ENCODE data around the gene SCAF1. TPM values are rescaled to one million over a fixed set of nuclear protein-coding genes. Genes with fewer than 3 reads are reported as not detected.

SCAF1 gene
- total and polyA plus RNA-seq, 9 of the 15 experiments (the other 6 are each of a cell fraction or from before 2014, with no cell fraction given): 0.20 to 79.0 (median 4.9) TPM

GRCh38 chr19:49640113-49640898 is 1.7 kb upstream of the SCAF1 start, which contains the start of gene RRAS (continued):
- TF ChIP-seq, protein P1, sequence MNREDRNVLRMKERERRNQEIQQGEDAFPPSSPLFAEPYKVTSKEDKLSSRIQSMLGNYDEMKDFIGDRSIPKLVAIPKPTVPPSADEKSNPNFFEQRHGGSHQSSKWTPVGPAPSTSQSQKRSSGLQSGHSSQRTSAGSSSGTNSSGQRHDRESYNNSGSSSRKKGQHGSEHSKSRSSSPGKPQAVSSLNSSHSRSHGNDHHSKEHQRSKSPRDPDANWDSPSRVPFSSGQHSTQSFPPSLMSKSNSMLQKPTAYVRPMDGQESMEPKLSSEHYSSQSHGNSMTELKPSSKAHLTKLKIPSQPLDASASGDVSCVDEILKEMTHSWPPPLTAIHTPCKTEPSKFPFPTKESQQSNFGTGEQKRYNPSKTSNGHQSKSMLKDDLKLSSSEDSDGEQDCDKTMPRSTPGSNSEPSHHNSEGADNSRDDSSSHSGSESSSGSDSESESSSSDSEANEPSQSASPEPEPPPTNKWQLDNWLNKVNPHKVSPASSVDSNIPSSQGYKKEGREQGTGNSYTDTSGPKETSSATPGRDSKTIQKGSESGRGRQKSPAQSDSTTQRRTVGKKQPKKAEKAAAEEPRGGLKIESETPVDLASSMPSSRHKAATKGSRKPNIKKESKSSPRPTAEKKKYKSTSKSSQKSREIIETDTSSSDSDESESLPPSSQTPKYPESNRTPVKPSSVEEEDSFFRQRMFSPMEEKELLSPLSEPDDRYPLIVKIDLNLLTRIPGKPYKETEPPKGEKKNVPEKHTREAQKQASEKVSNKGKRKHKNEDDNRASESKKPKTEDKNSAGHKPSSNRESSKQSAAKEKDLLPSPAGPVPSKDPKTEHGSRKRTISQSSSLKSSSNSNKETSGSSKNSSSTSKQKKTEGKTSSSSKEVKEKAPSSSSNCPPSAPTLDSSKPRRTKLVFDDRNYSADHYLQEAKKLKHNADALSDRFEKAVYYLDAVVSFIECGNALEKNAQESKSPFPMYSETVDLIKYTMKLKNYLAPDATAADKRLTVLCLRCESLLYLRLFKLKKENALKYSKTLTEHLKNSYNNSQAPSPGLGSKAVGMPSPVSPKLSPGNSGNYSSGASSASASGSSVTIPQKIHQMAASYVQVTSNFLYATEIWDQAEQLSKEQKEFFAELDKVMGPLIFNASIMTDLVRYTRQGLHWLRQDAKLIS (CRISPR knock-in tag; IDR thresholded peaks at IDR 0.05): peak; percentile 81; the same call in 1 of the 2 replicates
- no peak for TF ChIP-seq SAFB (IDR thresholded peaks at IDR 0.05; ENCODE audit: borderline replicate concordance, low read depth, low read length)
- TF ChIP-seq ETV1 (tag; conservative IDR thresholded peaks at IDR 0.05; ENCODE audit: low read depth): peak; percentile 97
- TF ChIP-seq TAL1 (IDR thresholded peaks at IDR 0.05): no peak
- TF ChIP-seq MTA3 (IDR thresholded peaks at IDR 0.05; ENCODE audit: borderline replicate concordance): peak; percentile 90
- TF ChIP-seq FOXP1 (CRISPR knock-in tag; IDR thresholded peaks at IDR 0.05): no peak
- no peak for TF ChIP-seq MLX (CRISPR knock-in tag; conservative IDR thresholded peaks at IDR 0.05)
- TF ChIP-seq USF1 (CRISPR knock-in tag; IDR thresholded peaks at IDR 0.05): peak; percentile 40; the same call in 1 of the 2 replicates
- TF ChIP-seq, protein P2, sequence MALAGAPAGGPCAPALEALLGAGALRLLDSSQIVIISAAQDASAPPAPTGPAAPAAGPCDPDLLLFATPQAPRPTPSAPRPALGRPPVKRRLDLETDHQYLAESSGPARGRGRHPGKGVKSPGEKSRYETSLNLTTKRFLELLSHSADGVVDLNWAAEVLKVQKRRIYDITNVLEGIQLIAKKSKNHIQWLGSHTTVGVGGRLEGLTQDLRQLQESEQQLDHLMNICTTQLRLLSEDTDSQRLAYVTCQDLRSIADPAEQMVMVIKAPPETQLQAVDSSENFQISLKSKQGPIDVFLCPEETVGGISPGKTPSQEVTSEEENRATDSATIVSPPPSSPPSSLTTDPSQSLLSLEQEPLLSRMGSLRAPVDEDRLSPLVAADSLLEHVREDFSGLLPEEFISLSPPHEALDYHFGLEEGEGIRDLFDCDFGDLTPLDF (CRISPR knock-in tag; IDR thresholded peaks at IDR 0.05): peak; percentile 63; the same call in 1 of the 2 replicates
- TF ChIP-seq HIVEP1 (CRISPR knock-in tag; IDR thresholded peaks at IDR 0.05): no peak
- peak; percentile 75; the same call in 1 of the 2 replicates for TF ChIP-seq ELF4 (CRISPR knock-in tag; IDR thresholded peaks at IDR 0.05)
- TF ChIP-seq ZNF77 (CRISPR knock-in tag; IDR thresholded peaks at IDR 0.05): no peak
- peak; percentile 83 for TF ChIP-seq SMAD4 (CRISPR knock-in tag; conservative IDR thresholded peaks at IDR 0.05)
- peak; percentile 74 for TF ChIP-seq EP400 (IDR thresholded peaks at IDR 0.05)
- TF ChIP-seq, protein P3, sequence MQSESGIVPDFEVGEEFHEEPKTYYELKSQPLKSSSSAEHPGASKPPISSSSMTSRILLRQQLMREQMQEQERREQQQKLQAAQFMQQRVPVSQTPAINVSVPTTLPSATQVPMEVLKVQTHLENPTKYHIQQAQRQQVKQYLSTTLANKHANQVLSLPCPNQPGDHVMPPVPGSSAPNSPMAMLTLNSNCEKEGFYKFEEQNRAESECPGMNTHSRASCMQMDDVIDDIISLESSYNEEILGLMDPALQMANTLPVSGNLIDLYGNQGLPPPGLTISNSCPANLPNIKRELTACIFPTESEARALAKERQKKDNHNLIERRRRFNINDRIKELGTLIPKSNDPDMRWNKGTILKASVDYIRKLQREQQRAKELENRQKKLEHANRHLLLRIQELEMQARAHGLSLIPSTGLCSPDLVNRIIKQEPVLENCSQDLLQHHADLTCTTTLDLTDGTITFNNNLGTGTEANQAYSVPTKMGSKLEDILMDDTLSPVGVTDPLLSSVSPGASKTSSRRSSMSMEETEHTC (IDR thresholded peaks at IDR 0.05): peak; percentile 38; the same call in 1 of the 2 replicates
- peak; percentile 90 for TF ChIP-seq LEF1 (IDR thresholded peaks at IDR 0.05)
- no peak for TF ChIP-seq FOXJ3 (CRISPR knock-in tag; IDR thresholded peaks at IDR 0.05)

Measured in K562 (cell line).